Fibroblast of pulmonary artery (primary cell): ENCODE results near the gene HEMK1.

Source experiments
- DNase-seq: peaks from one replicate; pipeline ENCODE4 v3.0.0-alpha.2; 2010; ENCODE audit warnings: low read depth
- H3K4me3 ChIP-seq: replicated peaks from 2 replicates; pipeline ENCODE4 v1.5.1; 2011; ENCODE audit warnings: low read depth, mild to moderate bottlenecking, control low read depth, low read length, moderate library complexity
- TF ChIP-seq, protein P1 (sequence below): IDR thresholded peaks from 2 replicates; pipeline ENCODE4 v1.5.1; 2011; ENCODE audit warnings: mild to moderate bottlenecking, control low read depth, low read length, inconsistent platforms; ENCODE audit errors: missing control alignments

HEMK1 gene

GRCh38 chr3:50574444-50574831, 5.1 kb downstream of the HEMK1 start:
- no peak overlapping the region for H3K4me3 ChIP-seq
- TF ChIP-seq, protein P1, sequence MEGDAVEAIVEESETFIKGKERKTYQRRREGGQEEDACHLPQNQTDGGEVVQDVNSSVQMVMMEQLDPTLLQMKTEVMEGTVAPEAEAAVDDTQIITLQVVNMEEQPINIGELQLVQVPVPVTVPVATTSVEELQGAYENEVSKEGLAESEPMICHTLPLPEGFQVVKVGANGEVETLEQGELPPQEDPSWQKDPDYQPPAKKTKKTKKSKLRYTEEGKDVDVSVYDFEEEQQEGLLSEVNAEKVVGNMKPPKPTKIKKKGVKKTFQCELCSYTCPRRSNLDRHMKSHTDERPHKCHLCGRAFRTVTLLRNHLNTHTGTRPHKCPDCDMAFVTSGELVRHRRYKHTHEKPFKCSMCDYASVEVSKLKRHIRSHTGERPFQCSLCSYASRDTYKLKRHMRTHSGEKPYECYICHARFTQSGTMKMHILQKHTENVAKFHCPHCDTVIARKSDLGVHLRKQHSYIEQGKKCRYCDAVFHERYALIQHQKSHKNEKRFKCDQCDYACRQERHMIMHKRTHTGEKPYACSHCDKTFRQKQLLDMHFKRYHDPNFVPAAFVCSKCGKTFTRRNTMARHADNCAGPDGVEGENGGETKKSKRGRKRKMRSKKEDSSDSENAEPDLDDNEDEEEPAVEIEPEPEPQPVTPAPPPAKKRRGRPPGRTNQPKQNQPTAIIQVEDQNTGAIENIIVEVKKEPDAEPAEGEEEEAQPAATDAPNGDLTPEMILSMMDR = no peak
- DNase-seq = no peak

DNA sequence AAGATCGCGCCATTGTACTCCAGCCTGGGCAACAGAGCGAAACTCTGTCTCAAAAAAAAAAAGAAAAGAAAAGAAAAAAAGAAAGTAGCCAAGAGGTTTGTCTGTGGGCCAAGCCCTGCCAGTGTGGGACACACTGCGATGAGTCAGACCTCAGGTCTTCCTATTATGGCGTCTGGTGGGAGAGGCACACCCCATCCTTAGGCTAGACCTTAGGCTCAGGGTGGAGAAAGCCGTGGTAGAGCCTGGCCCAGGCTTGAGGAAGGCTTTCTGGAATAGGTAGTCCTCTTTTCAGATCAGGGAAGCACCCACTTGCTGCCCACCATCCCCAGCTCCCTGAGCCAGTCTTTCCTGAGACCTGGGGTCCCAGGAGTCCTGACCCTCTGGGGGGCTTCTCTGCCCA, 6.0 kb downstream of the HEMK1 start:
- no peak overlapping the region for H3K4me3 ChIP-seq
- peak; percentile 14 for DNase-seq
- TF ChIP-seq, protein P1 = no peak

DNA sequence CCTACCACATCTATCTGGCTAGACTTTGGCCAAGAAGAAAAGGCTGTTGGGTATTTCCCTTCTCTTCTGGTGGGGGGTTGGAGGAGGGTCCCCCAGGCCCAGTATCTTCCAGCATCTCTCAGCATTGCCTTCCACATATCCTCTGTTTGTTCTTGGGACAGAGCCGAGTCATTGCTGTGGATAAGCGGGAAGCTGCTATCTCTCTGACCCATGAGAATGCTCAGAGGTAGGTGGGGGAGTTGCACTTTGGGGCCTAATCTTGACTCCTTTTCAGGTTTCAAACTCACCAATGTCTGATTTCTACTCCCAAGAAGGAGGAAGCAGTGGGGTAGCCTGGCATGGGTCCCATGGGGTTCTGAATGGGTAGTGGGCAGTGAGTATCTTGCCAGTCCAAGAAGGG, 8.0 kb downstream of the HEMK1 start:
- DNase-seq = no peak
- no peak overlapping the region for H3K4me3 ChIP-seq
- TF ChIP-seq, protein P1 = no peak

- TF ChIP-seq, protein P1 = peak; percentile 10
- DNase-seq = no peak
- no peak overlapping the region for H3K4me3 ChIP-seq
Measured at GRCh38 chr3:50580683-50581458, 11.5 kb downstream of the HEMK1 start.

DNA sequence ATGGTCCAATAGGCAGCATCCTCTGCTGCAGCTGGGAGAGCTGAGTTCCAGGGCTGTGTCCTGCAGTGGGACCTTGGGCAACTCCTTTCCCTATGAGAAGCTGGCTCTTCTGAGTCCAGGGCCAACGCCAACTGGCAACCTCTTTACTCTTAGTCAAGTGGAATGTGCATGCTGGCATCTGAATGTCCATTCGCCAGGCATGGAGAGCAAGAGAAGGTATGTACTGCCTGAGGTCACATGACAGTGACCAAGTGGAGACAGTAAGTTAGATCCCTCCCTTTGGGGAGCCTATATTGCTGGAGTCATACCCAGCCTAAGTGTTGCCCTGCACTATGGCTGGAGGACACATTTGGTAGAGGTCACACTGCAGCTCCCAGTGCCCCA, 12.1 kb downstream of the HEMK1 start:
- H3K4me3 ChIP-seq = no peak overlapping the region
- no peak for DNase-seq
- TF ChIP-seq, protein P1 = no peak

- TF ChIP-seq, protein P1 = no peak
- H3K4me3 ChIP-seq = no peak overlapping the region
- no peak for DNase-seq
Measured at GRCh38 chr3:50582083-50582482, 12.8 kb downstream of the HEMK1 start.

GRCh38 chr3:50583897-50584296, 14.6 kb downstream of the HEMK1 start:
- DNase-seq = no peak
- TF ChIP-seq, protein P1 = no peak
- H3K4me3 ChIP-seq = no peak overlapping the region
